ENCODE measurements around the gene GHRH.

The GHRH gene

GRCh38 chr20:37230200-37230599 is 31.4 kb downstream of the GHRH start:
- no peak overlapping the region for H3K4me3 ChIP-seq (ENCODE audit: low read depth, low read length)
- TF ChIP-seq, protein P1, sequence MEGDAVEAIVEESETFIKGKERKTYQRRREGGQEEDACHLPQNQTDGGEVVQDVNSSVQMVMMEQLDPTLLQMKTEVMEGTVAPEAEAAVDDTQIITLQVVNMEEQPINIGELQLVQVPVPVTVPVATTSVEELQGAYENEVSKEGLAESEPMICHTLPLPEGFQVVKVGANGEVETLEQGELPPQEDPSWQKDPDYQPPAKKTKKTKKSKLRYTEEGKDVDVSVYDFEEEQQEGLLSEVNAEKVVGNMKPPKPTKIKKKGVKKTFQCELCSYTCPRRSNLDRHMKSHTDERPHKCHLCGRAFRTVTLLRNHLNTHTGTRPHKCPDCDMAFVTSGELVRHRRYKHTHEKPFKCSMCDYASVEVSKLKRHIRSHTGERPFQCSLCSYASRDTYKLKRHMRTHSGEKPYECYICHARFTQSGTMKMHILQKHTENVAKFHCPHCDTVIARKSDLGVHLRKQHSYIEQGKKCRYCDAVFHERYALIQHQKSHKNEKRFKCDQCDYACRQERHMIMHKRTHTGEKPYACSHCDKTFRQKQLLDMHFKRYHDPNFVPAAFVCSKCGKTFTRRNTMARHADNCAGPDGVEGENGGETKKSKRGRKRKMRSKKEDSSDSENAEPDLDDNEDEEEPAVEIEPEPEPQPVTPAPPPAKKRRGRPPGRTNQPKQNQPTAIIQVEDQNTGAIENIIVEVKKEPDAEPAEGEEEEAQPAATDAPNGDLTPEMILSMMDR (IDR thresholded peaks at IDR 0.05; ENCODE audit: low read depth, low read length) = no peak

GRCh38 chr20:37229357-37229756 is 32.3 kb downstream of the GHRH start:
- no peak overlapping the region for H3K4me3 ChIP-seq (ENCODE audit: low read depth, low read length)

GRCh38 chr20:37228656-37229055 is 33.0 kb downstream of the GHRH start:
- TF ChIP-seq, protein P1 (IDR thresholded peaks at IDR 0.05; ENCODE audit: low read depth, low read length) = no peak
- H3K4me3 ChIP-seq (ENCODE audit: low read depth, low read length) = no peak overlapping the region

More at GRCh38 chr20:37229357-37229756, 32.3 kb downstream of the GHRH start:
- TF ChIP-seq, protein P1 (IDR thresholded peaks at IDR 0.05; ENCODE audit: low read depth, low read length) = no peak

GRCh38 chr20:37228082-37228481 is 33.5 kb downstream of the GHRH start:
- TF ChIP-seq, protein P1 (IDR thresholded peaks at IDR 0.05; ENCODE audit: low read depth, low read length) = no peak
- H3K4me3 ChIP-seq (ENCODE audit: low read depth, low read length) = no peak overlapping the region

DNA sequence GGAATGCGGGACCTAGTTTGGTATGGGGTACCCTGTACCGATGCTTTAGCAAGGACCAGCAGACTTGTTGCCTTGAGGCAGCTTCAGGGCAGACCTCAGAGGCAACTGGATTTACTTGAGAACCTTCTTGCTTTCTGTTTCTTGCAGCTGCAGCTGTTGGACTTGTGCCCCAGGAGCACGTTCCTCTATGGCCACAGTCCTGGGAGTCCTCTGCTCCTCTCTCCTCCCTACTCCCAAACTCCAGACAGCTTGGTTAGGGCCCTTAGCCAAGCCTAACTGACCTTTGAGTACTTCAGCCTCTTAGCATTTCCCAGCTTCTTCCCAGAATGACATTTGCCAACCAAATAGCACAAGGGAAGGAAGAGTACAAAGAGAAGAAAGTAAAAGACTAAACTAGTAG is 34.7 kb downstream of the GHRH start:
- no peak overlapping the region for H3K4me3 ChIP-seq (ENCODE audit: low read depth, low read length)
- TF ChIP-seq, protein P1 (IDR thresholded peaks at IDR 0.05; ENCODE audit: low read depth, low read length) = no peak

- TF ChIP-seq, protein P1 (IDR thresholded peaks at IDR 0.05; ENCODE audit: low read depth, low read length) = no peak
These were observed 36.5 kb downstream of the GHRH start for GRCh38 chr20:37225146-37225545.

DNA sequence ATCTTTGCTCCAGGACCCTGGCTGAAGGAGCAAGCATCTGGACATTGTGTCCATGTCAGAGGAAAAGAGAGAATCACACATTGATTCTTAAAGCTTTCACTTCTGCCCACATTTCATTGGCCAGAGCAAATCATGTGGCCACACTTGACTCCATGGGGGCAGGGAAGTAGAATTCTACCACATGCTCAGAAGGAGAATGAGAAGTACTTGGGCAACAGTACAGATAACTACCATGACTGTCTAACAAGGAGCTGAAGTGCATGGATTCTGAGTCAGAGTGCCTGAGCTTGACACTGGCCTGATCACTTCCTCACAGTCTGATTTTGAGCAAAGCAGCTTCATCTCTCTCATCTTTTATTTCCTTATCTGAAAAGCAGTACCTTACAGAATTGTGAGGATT is 38.6 kb downstream of the GHRH start:
- TF ChIP-seq, protein P1 (IDR thresholded peaks at IDR 0.05; ENCODE audit: low read depth, low read length) = no peak
- H3K4me3 ChIP-seq (ENCODE audit: low read depth, low read length) = no peak overlapping the region

More at GRCh38 chr20:37225146-37225545, 36.5 kb downstream of the GHRH start:
- H3K4me3 ChIP-seq (ENCODE audit: low read depth, low read length) = no peak overlapping the region

Data from WI38 (cell line).